NCI-H1436 treated with DMSO at 0.1 percent for 48 hours (cell line): ENCODE measurements around the gene GRIK5.

Experiments
- DNase-seq: peaks from one replicate; lab custom pipeline; 2025; lab: John Stamatoyannopoulos, UW

The GRIK5 gene

DNA sequence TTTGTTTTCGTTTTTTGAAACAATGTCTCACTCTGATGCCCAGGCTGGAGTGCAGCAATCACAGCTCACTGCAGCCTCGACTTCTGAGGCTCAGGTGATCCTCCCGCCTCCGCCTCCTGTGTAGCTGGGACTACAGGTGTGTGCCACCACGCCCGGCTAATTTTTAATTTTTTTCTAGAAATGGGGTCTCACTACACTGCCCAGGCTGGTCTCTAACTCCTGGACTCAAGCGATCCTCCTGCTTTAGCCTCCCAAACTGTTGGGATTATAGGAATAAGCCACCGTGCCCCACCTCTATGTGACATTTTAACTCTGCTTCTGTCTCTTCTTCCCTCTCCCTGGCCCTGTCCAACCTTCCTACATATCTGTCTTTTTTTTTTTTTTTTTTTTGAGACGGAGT, 81.1 kb downstream of the GRIK5 start:
- no peak for DNase-seq

DNA sequence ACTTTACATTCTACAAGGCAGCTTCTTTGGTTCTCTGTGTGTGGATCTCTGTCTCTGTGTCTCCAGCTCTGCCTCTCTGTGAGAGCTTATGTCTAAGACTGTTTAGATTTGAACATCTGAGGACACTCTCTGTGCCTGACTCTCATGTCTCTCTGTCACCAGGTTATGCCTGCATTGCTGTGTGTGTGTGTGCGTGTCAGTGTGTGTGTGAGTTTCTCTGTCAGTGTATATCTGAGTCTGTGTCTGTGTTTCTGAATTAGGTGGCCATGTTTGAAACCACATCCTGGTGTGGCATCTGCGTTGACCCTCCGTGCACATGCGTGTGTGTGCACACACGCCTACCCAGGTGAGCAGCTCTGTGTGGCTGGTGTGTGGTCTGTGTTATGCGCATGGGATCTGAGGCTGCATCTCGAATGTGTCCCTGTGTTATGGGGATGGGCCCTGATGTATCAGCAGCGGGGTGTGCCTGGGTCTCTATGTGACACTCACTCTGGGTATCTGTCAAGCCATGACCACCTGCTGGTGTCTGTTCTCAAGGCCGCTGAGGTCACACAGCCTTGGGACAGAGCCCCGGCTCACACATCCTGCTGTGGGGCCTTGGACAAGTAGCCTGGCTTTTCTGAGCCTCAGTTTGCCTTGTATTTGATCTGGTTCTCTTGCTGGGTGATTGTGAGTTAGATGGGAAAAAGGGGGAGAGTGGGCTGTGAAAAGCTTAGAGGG, 82.7 kb downstream of the GRIK5 start:
- DNase-seq = no peak

DNA sequence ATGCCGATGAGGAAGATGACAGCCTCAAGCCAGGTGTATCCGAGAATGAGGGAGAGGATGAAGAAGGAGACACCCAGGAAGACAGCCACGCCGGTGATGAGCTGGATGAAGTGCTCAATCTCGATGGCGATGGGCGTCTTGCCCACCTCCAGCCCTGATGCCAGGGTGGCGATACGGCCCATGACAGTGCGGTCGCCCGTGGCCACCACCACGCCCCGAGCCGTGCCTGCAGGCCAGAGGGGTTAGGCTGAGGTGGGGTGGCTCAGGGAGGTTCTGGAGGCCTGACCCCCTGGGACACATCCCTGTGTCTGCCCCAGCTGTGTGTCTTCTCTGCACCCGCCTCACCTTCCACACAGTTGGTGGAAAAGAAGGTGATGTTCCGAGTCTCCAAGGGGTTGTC, 85.0 kb downstream of the GRIK5 start:
- no peak for DNase-seq

DNA sequence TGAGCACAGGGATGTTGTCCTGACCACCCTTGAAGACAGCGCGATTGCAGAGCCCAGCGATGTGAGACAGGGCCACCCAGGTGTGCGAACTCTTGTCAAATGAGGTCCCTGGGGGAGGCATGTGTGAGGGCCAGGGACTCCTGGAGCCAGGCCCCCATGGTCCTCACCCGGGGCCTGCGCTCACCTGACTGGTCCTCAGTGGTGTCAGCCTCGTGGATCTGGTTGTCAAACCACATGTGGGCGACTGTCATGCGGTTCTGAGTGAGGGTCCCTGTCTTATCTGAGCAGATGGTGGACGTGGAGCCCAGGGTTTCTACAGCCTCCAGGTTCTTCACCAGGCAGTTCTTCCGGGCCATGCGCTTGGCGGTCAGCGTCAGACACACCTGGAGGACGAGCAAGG, 88.3 kb downstream of the GRIK5 start:
- DNase-seq = no peak

DNA sequence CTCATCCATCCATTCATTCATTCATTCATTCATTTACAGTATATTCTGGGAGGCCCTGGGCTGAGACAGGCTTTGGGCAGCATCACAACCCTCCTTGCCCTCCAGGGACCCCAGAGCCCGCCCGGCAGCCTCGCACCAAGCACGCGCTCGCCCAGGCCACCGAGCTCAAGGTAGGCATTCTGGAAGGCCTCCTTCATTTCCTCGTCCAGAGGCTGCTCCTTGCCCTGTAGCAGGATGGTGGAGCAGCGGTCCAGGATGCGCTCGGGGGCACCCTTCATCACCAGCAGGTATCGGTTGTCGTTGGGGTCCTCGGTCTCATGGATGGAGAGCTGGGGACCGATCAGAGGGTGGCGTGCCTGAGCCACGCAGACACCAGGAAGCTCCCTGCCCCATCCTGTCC, 91.5 kb downstream of the GRIK5 start:
- DNase-seq = no peak

DNA sequence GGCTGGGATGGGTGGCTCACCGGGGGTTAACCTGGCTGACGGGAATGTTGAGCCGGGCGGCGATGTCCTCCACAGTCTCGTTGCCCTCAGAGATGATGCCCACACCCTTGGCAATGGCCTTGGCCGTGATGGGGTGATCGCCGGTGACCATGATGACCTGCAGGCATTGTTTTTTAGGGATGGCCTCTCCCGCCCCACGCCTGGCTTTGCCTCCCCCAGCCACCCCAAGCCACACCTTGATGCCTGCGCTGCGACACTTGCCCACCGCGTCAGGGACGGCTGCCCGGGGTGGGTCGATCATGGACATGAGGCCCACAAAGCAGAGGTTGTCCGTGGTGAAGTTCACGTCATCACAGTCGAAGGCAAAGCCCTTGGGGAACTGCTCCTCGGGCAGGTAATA, 92.1 kb downstream of the GRIK5 start:
- no peak for DNase-seq

DNA sequence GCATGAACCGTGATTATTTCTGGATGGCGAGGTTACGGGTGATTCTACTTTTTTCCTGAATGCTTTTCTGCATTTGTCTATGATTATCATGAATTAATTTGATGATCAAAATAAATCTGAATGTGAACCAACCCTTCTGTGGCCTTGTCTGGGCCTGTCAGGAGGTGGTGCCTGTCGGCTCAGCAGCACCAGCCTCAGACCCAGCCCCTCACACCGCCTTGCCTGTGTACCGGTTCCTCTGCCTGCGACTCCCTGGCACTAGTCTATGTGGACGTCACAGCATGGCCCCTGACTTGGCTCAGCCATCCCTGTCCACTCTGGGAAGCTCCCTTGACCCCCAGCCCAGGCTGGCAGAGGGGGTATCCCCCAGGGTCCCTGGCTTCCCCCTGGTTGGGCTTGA, 95.4 kb downstream of the GRIK5 start:
- DNase-seq = no peak

DNA sequence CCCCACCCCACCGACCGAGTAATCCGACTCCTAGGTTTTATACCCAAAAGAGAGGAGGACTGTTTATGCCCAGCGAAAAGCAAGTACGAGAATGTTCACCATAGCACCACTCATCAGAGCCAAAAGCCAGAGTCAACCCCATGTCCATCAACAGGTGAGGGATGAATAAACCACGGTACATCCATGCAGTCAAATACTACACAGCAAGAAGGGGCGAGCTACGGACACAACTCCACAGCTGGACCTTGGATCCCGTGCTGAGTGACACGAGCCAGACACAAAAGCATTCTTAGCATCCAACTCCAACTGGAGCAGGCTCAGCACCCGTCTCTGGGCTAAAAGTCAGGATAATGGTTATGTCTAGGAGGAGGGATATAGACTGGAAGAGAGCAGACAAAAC, 98.6 kb downstream of the GRIK5 start:
- no peak for DNase-seq

DNA sequence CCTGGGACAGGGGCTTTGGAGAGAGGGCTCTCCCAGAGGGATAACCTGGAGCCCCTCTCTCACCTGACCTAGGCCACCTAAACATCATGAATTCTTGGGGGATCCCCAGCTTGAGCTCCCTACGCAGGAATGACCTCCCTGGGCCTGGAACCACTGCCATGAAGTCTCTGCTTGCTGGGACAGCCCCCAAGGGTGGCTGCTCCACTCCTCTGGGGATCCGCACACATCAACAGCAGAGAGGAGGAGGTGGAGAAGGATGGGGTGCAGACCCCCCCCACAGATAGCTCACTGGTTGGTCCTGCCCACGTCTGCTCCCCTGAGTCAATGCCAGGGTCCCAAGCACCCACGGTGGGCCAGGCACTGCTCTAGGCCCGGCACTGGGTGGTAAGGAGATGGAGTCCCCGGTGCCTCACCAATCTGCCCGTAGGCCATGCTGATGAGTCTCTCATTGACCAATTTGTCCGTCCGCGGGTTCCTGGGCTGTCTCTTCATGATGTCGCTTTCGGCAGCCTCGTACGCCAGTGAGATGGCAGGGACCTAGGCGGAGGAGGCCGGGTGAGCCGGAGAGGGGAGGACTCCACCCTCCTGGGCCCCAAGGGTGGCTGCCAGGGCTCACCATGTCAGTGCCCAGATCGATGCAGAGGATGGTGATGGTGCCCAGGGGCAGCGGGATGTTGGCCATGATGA, 100.1 kb downstream of the GRIK5 start:
- DNase-seq = no peak

DNA sequence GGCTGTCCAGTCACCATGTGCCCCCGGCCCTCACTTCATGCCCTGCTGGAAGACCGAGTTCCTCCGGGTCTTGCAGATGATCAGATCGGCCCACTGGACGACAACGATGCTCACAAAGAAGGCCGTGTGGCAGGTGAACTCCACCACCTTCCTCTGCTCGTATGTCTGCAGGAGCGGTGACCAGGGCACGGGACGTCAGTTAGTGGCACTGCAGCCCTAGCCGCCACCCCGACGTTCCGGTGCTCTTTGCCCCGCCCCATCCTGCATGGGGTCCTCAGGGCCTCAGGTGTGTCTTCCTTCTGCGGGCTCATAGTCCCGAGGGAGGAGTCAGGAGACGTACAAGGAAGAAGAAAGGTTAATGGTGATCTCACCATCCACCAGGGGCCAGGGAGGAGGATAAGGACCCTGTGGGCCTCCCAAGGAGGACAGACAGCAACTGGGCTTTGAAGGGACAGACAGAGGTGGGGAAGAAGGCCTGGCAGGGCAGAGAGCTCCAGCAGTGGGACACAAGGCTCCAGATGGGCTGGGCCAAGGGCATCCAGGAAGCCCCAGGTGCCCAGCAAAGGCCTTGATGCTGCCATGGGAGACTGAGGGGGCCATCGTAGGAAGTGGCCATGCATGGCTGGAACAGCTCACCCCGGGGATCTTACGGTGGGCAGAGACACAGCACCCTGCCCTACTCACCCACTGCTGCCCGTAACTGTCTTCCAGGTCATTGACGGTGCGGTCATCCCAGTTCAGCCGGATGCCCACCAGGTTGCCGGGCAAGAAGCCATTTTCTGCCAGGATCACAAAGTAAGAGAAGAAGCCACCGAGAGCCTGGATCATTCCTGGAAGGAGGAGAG, 101.0 kb downstream of the GRIK5 start:
- DNase-seq = no peak

DNA sequence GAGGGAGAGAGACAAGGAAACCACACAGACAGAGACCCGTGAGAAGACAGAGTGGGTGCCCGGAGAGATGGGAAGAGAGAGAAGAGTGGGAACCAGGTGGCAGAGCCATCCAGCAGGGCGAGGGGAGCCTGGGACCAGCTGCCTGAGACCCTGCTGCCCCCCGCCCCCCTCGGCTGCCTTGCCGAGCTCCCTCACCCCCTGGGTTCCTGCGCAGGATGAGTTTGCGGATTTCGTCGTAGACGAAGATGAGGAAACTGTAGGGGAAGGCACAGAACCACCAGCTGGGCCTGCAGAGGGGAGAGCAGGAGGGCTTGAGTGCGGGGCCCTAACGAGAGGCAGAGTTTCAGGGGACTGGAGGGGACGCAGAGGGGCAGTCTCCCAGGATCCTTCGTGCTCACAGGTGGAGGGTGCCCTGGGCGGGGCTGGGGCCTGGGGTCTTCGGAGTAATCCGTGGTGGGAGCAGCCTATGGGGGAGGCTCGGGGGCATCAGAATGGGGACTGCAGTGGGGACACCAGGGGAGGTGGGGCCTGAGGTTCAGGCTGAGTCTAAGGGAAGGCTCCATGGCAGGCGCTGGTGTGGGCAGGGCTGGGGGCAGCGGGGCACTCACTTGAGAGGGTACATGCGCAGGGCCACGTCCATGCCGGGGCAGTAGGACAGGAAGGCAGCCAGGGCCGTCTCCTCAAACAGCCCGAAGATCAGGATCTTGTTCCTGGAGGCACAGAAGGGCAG, 102.8 kb downstream of the GRIK5 start:
- no peak for DNase-seq

DNA sequence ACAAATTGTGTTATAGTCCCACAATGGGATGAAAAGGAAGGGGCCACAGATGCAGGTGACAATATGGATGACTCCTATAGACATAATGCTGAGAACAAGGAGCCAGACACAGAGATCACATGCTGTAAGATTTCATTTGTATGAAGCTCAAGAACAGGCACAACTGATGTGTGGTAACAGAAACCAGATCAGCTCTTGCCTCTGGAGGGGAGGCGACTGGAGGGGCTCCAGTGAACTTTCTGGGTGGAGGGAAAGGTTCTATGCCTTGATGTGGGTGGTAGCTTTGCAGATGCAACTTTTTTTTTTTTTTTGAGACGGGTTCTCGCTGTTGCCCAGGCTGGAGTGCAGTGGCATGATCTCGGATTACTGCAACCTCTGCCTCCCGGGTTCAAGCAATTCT, 104.9 kb downstream of the GRIK5 start:
- DNase-seq = no peak

DNA sequence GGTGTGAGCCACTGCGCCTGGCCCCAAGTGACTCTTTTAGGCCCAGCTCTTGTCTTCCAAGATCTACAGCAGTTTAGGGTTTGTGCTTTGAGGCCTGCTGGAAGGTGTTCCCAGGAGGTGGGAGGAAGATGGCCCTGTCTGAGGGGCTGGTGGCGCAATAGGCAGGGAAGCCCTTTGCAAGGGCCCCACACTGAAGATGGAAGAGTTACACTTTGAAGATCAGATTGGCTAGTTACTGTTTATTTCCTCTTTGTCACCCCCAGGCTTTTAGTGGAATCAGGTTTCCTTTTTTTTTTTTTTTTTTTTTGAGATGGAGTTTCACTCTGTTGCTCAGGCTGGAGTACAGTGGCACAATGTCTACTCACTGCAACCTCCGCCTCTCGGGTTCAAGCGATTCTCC, 109.0 kb downstream of the GRIK5 start:
- DNase-seq = no peak

DNA sequence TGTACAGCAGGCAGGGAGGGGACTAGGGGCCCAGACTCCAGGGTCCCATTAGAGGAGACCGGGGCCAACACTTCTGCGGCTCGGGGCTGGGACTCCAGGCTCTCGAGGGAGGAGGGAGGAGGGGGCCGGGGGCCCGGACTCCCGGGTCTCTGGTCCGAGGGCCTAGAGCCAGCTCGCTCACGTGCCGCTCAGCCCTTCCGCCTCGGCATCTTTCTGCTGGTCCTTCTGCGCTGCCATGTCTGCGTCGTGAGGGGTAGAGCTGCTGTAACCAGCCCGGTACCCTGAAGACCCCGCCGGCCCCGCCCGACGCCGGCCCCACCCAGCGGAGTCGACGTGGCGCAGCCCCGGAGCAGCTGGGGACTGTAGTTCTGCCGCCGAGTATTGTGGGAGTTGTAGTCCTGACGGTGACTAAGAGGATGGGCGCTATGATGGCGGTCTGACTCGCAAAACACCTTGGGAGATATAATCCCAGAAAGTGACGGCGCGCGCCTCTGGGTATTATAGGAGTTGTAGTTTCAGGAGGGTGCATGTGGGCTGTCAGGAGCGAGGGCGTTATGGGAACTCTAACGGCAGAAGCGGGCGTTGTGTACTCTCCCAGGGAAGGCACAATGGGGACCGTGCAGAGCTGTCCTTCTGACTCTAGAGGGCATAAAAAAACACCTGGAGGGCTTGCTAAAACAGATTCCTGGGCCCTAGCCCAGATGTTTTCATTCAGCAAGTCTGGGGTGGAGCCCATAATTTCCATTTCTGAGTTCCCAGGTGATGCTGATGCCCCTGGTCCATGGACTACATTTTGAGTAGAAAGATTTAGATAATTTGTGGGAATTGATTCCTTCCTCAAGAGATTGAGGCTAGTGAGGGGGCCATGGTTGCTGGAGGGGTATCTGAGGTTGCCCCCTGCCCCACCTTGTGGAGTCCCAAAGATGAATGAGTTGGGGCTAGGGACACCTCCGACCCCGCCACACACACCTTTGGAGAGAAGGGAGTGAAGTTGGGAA, 110.7 kb downstream of the GRIK5 start, which contains the start of gene RABAC1:
Gene RABAC1, minus strand, starts transcription at position 266 of the 998 bp plus-strand sequence. Its CDS starts 29 bp downstream, at position 237.
- DNase-seq = peak; percentile 80

DNA sequence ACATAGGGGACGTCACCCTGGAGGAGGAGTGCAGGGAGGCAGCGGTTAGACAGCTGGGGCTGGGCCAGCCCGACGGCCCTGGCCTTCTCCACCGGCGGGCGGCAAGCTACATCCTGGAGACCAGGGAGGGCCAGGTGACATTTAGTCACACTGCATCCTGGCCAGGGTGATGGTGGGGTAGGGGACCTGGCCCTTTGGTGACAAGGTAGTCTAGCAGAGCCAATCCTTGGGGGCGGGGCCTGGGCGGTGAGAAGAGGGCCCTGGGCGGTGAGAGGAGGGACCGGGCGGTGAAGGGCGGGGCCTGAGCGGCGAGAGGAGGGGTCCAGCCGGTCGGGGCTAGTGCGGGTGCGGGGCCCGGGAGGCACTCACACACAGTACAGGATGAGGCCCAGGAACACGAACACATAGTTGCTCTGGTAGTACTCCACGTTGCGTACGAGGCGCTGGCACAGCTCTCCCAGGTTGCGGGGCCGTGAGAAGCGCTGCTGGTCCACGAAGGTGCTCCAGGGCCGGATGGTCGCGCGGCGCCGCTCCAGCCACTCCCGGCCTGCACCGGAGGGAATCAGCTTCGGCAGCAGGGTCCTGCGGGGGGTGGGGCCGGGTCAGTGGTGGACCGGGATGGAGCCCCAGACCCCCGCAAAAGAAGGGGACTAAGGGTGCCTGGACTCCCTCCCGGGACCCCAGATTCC, 111.5 kb downstream of the GRIK5 start:
- DNase-seq = peak; percentile 11

DNA sequence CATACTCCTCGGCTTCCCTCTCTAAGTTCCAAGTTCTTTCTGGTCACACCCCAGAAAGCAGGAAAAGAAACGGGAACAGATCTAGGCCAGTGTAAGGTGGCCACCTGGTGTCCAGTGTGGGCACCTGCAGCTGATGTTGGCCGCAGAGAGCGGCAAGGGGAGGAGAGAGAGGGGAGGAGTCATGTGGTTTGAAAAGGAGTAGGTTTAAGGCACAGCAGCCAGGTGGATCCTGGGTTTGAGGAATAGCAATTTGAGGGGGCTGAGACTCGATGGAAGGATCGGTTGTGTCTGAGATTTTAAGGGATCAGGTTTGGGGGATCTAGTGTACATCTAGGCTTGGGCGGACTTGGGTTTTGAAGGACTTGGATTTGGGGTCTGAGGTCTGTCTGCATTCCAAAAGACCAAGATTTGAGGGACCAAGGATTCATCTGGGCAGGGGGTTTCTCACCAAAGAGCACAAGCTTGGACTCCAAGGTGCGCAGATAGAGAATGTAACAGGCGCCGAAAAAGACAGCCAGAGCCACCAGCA, 112.1 kb downstream of the GRIK5 start:
- no peak for DNase-seq

DNA sequence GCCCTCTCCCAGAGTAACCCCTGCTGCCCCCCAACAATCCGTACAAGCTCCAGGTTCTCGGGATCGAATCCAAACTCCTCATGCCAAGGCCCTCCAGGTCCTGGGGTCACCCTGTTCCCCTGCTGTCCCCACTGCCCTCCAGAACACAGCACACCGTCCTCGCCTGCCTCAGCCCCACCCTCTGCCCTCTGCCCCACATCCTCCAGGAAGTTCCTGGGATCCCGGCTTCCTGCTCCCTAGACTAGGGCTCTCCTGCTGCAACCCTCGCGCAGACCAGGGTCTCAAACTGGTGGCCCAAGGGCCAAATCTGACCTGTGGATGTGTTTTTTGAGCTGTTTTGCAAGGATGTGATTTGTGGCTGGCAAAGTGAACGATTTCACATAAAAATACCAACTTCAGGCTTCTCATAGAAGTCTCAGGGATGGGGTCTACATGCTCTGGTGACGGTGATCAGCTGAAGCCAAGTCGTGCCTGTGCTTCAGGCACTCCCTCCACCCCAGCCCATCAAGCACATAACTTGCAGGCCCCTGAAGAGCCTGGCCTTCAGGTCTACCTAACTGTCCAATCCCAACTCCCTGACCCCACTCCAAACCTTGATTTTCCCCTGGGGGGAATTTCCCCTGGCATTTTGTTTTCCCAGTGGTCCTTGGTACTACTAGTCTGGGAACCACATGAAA, 112.7 kb downstream of the GRIK5 start:
- no peak for DNase-seq

DNA sequence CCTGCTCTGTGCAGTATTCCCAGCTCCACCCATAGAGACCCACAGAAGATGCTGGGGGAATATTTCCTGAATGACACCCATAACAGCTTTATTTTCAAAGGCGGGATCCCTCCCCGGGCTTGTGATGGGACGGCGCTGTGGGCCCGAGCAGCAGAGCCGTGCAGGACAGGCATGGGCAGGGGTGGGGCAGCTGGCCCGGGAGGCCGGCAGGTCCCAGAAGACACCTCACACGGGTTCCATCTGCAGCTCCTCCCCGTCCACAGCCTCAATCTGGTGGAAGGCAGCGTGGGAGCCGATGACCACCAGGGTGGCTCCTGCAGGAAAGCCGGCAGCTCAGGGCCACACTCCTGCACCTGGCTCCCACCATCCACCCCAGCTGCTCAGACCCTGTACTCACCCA, 113.4 kb downstream of the GRIK5 start:
- DNase-seq = no peak

DNA sequence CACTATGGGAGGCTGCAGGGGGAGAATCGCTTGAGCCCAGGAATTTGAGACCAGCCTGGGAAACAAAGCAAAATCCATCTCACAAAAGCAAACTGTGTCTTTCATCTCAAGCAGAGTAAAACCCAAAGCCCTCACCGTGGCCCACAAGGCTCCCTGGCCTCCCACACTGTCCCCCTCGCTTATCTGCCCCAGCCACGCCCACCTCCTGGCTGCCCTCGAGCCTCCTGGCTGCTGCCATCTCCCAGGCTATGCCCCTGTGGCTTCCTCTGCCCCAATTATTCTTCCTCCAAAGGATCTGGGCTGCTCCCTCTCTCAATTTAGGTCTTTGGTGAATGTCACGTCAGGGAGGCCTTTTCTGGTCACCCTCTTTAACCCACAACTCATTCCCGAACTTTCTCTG, 114.5 kb downstream of the GRIK5 start:
- DNase-seq = no peak
